ENCODE data around the gene RAB40C.

GRCh38 chr16:666572-666971, 76.7 kb downstream of the RAB40C start:
- TF ChIP-seq CTCF (IDR thresholded peaks at IDR 0.05; ENCODE audit: poor library complexity): no peak
- TF ChIP-seq EZH2 (IDR thresholded peaks at IDR 0.05; ENCODE audit: borderline replicate concordance): no peak
- TF ChIP-seq EZH2phosphoT487 (IDR thresholded peaks at IDR 0.05; ENCODE audit: low read depth, severe bottlenecking, unreplicated experiment): no peak

Data from hepatocyte (in vitro differentiated cells).